ENCODE results near the gene UNC119B. TPM values are rescaled to one million over a fixed set of nuclear protein-coding genes. Genes with fewer than 3 reads are reported as not detected.

The UNC119B gene
- total RNA-seq, 1 donor from 2014 or later = 25.1 TPM

DNA sequence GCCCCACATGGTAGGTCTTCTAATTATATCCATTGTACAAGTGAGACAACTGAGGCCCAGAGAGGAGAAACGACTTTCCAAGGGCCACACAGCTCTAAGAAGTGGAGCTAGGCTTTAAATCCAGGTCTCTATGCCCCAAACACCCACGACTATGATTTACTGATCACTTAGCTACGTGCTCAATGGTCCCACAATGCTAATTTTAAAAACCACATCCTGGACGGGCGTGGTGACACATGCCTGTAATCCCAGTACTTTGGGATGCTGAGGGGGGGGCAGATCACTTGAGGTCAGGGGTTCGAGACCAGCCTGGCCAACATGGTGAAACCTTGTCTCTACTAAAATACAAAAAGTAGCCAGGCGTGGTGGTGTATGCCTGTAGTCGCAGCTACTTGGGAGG is 31.7 kb upstream of the UNC119B start:
- Mint-ChIP-seq H3K4me3 (ENCODE audit: low read depth) (no peak overlapping the region), H3K36me3 (ENCODE audit: low read depth) (no peaks in the 10 kb centered on the region), H3K9me3 (no peaks in the 10 kb centered on the region), H3K27me3 (ENCODE audit: low read depth) (peaks cover 4% of the 10 kb centered on the region), H3K27ac (peak overlapping the region; percentile 55), H3K4me1 (ENCODE audit: low read depth) (peaks cover 18% of the 10 kb centered on the region)
- DNase-seq (ENCODE audit: low spot score) = no peak
- intact Hi-C loops (cut with micrococcal nuclease) = no loop called here

DNA sequence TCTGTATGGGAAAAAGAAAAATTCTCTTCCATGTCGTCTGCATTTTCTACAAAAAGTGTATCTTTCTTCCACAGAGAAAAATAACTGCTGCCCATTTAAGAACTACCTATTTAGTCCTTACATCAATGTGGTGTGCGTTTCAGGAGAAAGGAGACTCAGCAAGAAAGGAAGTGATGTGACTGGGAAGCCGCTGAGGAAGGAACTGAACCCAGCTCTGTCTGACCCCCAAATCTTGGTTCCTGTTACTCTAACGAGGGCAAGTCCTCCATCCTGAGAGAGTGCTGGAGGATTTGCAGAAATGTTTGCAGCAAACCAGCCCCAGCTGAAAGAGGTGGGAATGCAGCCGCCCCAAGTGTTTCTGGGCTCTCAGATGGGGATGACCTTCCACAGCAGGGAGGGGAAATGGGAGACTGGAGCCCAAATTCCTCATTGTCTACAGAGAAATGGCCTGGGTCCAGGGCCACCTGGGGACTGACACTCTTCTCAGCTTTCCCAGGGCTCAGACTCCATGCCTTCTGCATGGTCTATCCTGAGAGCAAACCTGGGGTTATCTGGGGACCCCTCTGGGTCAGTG is 30.0 kb upstream of the UNC119B start:
- DNase-seq (ENCODE audit: low spot score) = no peak
- Mint-ChIP-seq H3K27me3 (ENCODE audit: low read depth) (peaks cover 2% of the 10 kb centered on the region), H3K4me1 (ENCODE audit: low read depth) (peaks cover 28% of the 10 kb centered on the region), H3K9me3 (no peaks in the 10 kb centered on the region), H3K4me3 (ENCODE audit: low read depth) (no peak overlapping the region), H3K36me3 (ENCODE audit: low read depth) (no peaks in the 10 kb centered on the region), H3K27ac (no peak overlapping the region)
- intact Hi-C loops (cut with micrococcal nuclease) = no loop called here

DNA sequence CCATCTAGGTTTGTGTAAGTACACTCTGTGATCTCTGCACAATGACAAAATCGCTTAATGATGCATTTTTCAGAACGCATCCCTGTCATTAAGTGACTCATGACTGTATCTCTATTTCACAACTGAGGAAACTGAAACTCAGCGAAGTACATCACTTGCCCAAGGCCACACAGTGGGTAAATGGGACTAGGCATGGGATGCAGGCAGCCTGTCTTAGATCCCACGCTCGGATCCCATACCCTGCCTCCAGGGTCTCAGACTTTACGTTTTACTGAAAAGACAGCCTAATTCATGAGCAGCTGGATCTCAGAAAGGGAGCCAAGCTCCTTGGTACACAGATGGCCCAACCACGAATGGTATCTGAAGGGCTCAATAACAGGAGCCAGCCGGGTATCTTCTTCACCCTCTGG is 25.7 kb upstream of the UNC119B start:
- DNase-seq (ENCODE audit: low spot score) = no peak

DNA sequence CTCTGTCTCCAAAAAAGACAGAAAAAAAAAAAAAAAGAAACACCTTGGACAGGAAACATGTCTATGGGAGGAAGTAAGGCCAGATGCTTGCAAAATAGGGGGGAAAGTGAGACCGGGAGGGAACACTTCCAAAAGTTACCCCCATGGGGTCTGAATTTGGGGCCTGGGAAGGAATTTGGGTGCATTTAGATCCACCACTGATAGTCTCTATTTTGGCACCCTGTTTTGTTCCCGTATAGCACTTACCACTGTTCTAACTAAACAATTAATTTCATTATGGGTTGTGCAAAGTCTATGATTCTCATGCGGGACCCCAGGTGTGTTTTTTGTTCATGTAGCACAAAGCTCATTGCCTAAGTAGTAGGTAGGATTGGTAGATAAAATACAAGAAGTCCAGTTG is 24.7 kb upstream of the UNC119B start:
- H3K27ac Mint-ChIP-seq = peak overlapping the region; percentile 62
- H3K4me1 Mint-ChIP-seq (ENCODE audit: low read depth) = peaks cover 39% of the 10 kb centered on the region

More for the DNA sequence above, 25.7 kb upstream of the UNC119B start:
- Mint-ChIP-seq H3K4me3 (ENCODE audit: low read depth) (peak overlapping the region; percentile 37), H3K27me3 (ENCODE audit: low read depth) (no peaks in the 10 kb centered on the region), H3K27ac (peak overlapping the region; percentile 60), H3K36me3 (ENCODE audit: low read depth) (peaks cover 3% of the 10 kb centered on the region), H3K4me1 (ENCODE audit: low read depth) (peaks cover 34% of the 10 kb centered on the region), H3K9me3 (no peaks in the 10 kb centered on the region)
- intact Hi-C loops (cut with micrococcal nuclease) = no loop called here

DNA sequence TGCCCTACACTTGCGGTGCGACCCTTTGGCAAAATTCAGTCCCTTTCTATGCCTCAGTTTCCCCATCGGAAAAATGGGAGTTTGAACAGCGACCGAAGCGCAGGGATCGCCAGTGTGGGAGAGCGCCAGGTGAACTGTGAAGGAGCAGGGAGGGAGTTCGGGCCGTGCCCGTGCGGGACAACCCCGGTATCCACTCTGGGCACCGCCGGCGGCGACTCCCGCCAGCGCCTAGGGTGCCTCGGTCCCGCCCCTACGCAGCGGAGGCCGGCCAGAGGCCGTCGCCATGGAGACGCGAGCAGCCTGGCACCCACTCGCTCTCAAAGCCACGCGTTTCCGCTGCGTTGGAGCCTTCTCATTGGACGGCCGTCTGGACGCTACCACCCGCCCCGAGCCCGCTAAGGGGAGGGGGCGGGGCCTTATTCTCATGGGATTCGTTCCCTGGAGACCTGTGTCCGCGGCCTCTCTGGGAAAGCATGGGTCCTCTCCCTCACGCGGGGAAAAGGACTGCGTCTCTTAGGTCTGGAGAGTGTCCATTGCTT is 24.0 kb upstream of the UNC119B start:
- intact Hi-C loops (cut with micrococcal nuclease) = loop anchor here (1.0 to 5.0 kb wide), 7 partner anchors 25 to 1019 kb away; partner anchors contain the start of genes ACADS, POP5, PRKAB1 and SRSF9
- H3K27ac Mint-ChIP-seq = peak overlapping the region; percentile 90
- no peaks in the 10 kb centered on the region for H3K9me3 Mint-ChIP-seq
- DNase-seq (ENCODE audit: low spot score) = peak; percentile 97
- H3K4me3 Mint-ChIP-seq (ENCODE audit: low read depth) = peak overlapping the region; percentile 87
- no peaks in the 10 kb centered on the region for H3K27me3 Mint-ChIP-seq (ENCODE audit: low read depth)
- peaks cover 42% of the 10 kb centered on the region for H3K4me1 Mint-ChIP-seq (ENCODE audit: low read depth)
- H3K36me3 Mint-ChIP-seq (ENCODE audit: low read depth) = peaks cover 10% of the 10 kb centered on the region

More for the DNA sequence above, 24.7 kb upstream of the UNC119B start:
- Mint-ChIP-seq H3K36me3 (ENCODE audit: low read depth) (peaks cover 7% of the 10 kb centered on the region), H3K4me3 (ENCODE audit: low read depth) (peak overlapping the region; percentile 87), H3K27me3 (ENCODE audit: low read depth) (no peaks in the 10 kb centered on the region), H3K9me3 (no peaks in the 10 kb centered on the region)
- intact Hi-C loops (cut with micrococcal nuclease) = loop anchor here (5.0 kb wide), 2 partner anchors 42 to 1018 kb away; partner anchors contain the start of genes ACADS and PRKAB1
- no peak for DNase-seq (ENCODE audit: low spot score)

DNA sequence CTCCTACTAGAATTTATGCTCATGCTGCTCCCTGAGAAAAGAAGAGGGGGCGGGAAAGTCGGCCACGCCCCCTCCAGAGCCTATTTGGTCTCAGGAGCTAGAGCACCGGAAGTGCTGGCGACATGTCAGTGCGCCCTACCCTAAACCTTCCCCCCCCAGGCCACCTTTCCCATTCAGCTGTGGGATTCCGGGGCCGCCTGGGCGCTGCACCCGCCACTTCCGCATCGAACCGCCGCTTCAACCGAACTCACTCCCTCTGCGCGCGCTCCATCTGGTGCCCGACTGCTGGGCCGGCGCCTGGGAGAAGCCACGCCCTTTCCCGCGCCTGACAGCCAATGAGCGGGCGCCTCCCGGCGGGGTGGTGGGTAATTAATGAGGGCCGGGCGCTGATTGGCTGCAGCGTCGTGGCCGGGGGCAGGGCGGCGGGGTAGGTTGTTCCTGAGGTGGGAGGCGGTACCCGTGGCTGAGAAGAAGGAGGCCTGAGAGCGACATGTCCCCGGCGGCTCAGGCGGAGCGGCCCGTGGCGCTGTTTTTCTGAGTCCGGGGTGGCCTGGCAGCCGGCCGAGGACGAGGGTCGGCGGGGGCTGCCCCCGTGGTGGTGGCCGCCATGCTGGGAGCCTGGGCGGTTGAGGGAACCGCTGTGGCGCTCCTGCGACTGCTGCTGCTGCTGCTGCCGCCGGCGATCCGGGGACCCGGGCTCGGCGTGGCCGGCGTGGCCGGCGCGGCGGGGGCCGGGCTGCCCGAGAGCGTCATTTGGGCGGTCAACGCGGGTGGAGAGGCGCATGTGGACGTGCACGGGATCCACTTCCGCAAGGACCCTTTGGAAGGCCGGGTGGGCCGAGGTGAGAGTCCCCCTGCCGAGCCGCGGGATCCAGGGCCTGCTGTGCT is 23.3 kb upstream of the UNC119B start, which contains the start of gene MLEC:
Gene MLEC (plus strand): TSS at position 460 of the 888 bp plus-strand sequence. CDS start 148 bp downstream, at position 608.
- peaks cover 48% of the 10 kb centered on the region for H3K4me1 Mint-ChIP-seq (ENCODE audit: low read depth)
- H3K9me3 Mint-ChIP-seq = no peaks in the 10 kb centered on the region

DNA sequence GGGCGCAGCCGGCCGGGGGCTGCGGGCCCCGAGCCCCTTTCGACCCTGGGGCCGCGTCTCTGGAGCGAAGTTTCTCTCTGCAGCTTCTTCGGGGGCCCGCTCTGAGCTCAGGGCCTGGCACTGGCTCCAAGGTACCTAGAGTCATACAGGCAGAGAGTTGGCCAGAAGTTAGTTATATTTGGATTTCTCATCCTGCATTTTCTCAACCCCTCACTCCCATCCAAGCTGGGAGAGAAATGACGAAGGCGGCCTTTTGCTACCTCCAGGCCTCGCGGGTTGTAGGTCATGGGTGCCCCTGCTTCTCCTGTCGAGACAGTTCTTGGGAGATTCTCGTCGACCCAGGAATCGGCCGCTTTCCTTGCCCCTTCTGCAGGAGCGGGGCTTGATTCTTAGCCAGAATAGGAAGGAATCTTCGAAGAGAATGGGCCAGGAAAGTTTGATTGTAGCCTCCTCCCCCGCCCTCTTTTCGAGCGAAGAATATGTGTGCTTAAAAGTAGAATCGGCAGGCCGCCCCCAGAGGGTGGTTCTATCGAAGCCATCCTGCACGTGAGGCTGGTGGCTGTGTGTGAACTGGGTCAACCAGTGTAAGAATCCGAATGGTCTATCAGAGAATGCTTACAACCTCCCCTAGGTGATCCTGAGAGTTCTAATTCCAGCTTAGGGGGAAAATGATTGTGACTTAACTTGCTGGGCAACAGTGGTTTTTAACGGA is 22.5 kb upstream of the UNC119B start:
- intact Hi-C loops (cut with micrococcal nuclease) = loop anchor here (2.0 to 5.0 kb wide), 6 partner anchors 23 to 1020 kb away; partner anchors contain the start of genes ACADS, POP5, PRKAB1 and SRSF9
- H3K4me1 Mint-ChIP-seq (ENCODE audit: low read depth) = peaks cover 56% of the 10 kb centered on the region
- H3K27me3 Mint-ChIP-seq (ENCODE audit: low read depth) = no peaks in the 10 kb centered on the region
- H3K9me3 Mint-ChIP-seq = no peaks in the 10 kb centered on the region
- H3K4me3 Mint-ChIP-seq (ENCODE audit: low read depth) = peak overlapping the region; percentile 89
- H3K27ac Mint-ChIP-seq = peak overlapping the region; percentile 74
- H3K36me3 Mint-ChIP-seq (ENCODE audit: low read depth) = peaks cover 22% of the 10 kb centered on the region
- no peak for DNase-seq (ENCODE audit: low spot score)

More for the DNA sequence above, 23.3 kb upstream of the UNC119B start, which contains the start of gene MLEC:
- peak; percentile 100 for DNase-seq (ENCODE audit: low spot score)
- Mint-ChIP-seq H3K4me3 (ENCODE audit: low read depth) (peak within 1 kb of the TSS; percentile 89), H3K36me3 (ENCODE audit: low read depth) (peaks cover 14% of the 10 kb centered on the region), H3K27ac (peak within 1 kb of the TSS; percentile 90), H3K27me3 (ENCODE audit: low read depth) (no peaks in the 10 kb centered on the region)
- intact Hi-C loops (cut with micrococcal nuclease) = loop anchor here (1.0 to 5.0 kb wide), 7 partner anchors 24 to 1020 kb away; partner anchors contain the start of genes ACADS, POP5, PRKAB1 and SRSF9

DNA sequence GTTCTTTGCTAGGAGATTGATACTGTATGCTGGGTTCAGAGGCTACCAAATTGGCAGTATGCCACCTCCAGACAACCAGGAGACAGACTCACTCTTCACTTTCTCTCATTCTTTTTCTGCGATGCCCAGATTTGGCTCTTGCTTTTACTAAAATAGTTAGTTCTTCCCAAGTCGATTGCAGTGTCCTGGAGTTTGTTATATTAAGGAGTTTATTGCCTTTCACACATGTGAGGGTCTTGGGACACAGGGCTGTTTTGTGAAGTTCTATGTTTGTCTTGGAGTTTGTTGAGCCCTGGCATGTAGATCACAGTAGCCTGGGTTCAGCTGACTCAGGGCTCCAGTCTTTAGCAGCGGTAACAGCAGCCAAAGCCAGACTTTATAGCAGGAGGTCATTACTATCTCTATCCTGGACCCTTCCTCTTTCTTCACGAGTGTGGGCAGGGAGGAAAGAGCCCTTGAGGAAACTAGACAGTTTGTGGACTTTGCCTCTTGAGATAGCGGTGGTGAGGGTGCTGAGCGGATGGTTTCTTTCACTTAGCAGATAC is 21.7 kb upstream of the UNC119B start:
- no peak for DNase-seq (ENCODE audit: low spot score)
- Mint-ChIP-seq H3K27ac (peak overlapping the region; percentile 39), H3K36me3 (ENCODE audit: low read depth) (peaks cover 31% of the 10 kb centered on the region), H3K9me3 (no peaks in the 10 kb centered on the region), H3K4me1 (ENCODE audit: low read depth) (peaks cover 62% of the 10 kb centered on the region), H3K4me3 (ENCODE audit: low read depth) (peak overlapping the region; percentile 89), H3K27me3 (ENCODE audit: low read depth) (no peaks in the 10 kb centered on the region)
- intact Hi-C loops (cut with micrococcal nuclease) = loop anchor here (5.0 kb wide), 2 partner anchors 39 to 1021 kb away; partner anchors contain the start of genes ACADS and PRKAB1

DNA sequence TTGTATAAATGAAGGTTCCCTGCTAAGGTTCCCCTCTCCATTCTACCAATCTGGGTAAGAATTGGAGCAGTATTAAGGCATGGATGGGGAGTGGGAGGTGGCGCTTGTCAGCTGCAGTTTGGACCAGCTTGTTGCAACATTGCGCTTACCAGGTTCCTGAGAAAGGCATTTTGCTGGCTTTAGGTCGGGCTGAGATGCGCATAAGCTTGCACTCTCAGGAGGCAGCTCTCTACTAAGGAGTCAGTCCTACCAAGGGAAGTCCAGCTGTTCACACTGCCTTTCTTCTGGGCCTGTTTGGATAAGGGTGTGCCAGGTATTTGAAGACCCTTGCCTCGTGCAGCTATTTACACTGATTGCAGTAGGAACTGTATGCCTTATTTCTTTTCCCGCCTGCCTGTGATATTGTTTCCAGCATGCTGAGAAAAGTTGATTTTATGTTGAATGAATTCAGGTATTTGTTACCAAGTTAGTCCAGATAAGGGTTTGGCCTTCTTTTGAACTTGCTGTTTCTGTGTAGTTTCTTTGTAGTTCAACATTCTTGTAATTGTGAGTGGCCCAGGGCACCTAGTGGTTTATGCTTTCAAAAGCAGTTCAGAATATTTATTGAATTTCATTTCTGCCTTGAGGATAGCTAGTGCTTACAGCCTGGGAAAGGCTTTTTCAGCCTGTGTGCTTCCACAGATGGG is 20.7 kb upstream of the UNC119B start:
- no peak for DNase-seq (ENCODE audit: low spot score)
- Mint-ChIP-seq H3K9me3 (no peaks in the 10 kb centered on the region), H3K36me3 (ENCODE audit: low read depth) (peaks cover 41% of the 10 kb centered on the region), H3K27me3 (ENCODE audit: low read depth) (no peaks in the 10 kb centered on the region), H3K4me1 (ENCODE audit: low read depth) (peaks cover 57% of the 10 kb centered on the region), H3K4me3 (ENCODE audit: low read depth) (peak overlapping the region; percentile 89), H3K27ac (no peak overlapping the region)
- intact Hi-C loops (cut with micrococcal nuclease) = loop anchor here (5.0 kb wide), 2 partner anchors 38 to 1022 kb away; partner anchors contain the start of genes ACADS and PRKAB1

DNA sequence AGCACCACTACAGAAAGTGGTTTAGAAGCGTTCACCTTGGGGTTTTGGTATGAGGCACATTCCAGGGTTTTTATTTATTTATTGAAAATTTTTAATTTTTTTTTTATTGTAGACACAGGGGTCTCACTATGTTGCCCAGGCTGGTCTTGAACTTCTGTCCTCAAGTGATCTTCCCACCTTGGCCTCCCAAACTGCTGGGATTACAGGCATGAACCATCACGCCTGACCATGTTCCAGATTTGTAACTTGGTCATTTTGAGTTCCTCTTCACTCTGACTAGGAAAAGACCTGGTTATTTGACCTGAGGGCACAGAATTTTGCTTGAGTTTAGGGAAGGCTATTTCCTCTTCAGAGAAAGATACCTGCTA is 20.2 kb upstream of the UNC119B start:
- DNase-seq (ENCODE audit: low spot score) = no peak
- no peaks in the 10 kb centered on the region for H3K9me3 Mint-ChIP-seq
- H3K4me3 Mint-ChIP-seq (ENCODE audit: low read depth) = no peak overlapping the region
- H3K27me3 Mint-ChIP-seq (ENCODE audit: low read depth) = no peaks in the 10 kb centered on the region
- H3K4me1 Mint-ChIP-seq (ENCODE audit: low read depth) = peaks cover 52% of the 10 kb centered on the region
- H3K36me3 Mint-ChIP-seq (ENCODE audit: low read depth) = peaks cover 46% of the 10 kb centered on the region
- intact Hi-C loops (cut with micrococcal nuclease) = no loop called here
- H3K27ac Mint-ChIP-seq = no peak overlapping the region

DNA sequence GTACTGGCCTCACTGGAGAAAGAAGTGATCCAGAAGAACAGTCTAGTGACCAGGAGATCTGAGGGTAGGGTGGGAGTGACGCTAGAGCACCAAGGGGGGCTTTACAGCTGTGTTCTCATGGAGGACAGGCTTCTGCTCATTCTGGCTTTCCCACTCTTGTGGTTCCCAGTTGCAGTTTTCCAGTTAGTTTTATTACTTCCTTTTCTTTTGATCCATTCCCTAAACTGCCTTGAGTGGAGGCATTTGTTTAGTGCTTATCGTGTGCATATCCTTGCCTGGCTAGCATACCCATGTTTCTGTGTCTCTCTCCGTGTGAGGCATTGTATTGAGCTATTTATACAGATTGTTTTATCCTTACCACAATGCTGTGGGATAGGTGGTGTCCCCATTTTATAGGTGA is 19.3 kb upstream of the UNC119B start:
- H3K27ac Mint-ChIP-seq = no peak overlapping the region
- no peak for DNase-seq (ENCODE audit: low spot score)
- peaks cover 47% of the 10 kb centered on the region for H3K4me1 Mint-ChIP-seq (ENCODE audit: low read depth)
- H3K36me3 Mint-ChIP-seq (ENCODE audit: low read depth) = peaks cover 54% of the 10 kb centered on the region
- intact Hi-C loops (cut with micrococcal nuclease) = no loop called here
- H3K4me3 Mint-ChIP-seq (ENCODE audit: low read depth) = no peak overlapping the region
- no peaks in the 10 kb centered on the region for H3K27me3 Mint-ChIP-seq (ENCODE audit: low read depth)
- no peaks in the 10 kb centered on the region for H3K9me3 Mint-ChIP-seq

Measured in activated T-helper 2 cell treated with anti-CD3 and anti-CD28 coated beads, Interferon-gamma antibody, Interleukin-2, Interleukin-4, amounts not matched to agents 10 μg/mL and 5 μg/mL and 100 μg/mL, durations not matched to agents 14 hours and 24 hours and 36 hours (primary cell).